ENCODE results near the gene SELENOI.

- TF ChIP-seq POLR2AphosphoS5 (IDR thresholded peaks at IDR 0.05; ENCODE audit: borderline replicate concordance, low read depth, low read length): no peak
- TF ChIP-seq EZH2 (IDR thresholded peaks at IDR 0.05): no peak
Observed at GRCh38 chr2:26438926-26439325, 93.0 kb downstream of the SELENOI start.

Data from SK-N-MC (cell line).